NCI-H774 (cell line): ENCODE measurements around the gene DAGLA.

Experiments
- DNase-seq: peaks from one replicate; lab custom pipeline; 2025; lab: John Stamatoyannopoulos, UW

Gene DAGLA

DNA sequence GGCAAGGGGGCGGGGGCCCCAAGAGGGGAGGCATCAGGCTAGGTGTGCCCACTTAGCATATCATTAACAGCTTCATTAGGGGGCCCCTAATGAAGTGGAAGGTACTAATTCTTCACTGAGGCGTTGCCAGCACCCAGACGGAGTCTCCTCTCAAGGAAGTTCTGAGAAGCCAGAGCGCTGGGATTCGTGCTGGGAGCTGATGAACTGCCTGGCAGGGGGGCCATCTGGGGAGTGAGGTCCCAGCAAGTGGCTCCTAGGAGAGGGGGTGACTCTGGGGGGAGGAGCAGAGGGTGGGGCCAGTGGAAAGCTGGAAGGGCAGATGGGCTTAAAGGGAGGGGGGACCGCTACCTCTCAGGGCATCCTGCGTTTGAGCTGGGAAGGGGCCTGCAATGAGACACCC, 29.8 kb downstream of the DAGLA start:
- DNase-seq = no peak

DNA sequence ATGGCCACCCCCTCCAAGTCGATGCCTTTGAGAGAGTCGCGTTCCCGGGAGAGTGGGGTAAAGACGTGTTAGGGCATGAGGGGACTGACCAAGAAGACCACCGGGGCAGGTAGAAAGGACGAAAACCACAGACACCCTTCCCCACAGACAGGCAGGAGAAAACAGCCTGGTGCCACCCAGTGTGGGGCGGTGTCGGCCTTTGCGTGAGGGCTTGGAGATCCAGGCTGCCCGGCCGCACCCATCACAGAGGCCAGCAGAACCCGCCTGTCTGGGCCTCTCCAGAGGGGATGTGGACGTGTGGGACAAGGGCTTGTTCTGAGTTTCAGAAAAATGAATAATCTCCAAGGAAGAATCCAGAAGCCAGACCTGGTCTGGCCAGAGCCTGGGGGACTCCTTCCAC, 30.8 kb downstream of the DAGLA start:
- no peak for DNase-seq

DNA sequence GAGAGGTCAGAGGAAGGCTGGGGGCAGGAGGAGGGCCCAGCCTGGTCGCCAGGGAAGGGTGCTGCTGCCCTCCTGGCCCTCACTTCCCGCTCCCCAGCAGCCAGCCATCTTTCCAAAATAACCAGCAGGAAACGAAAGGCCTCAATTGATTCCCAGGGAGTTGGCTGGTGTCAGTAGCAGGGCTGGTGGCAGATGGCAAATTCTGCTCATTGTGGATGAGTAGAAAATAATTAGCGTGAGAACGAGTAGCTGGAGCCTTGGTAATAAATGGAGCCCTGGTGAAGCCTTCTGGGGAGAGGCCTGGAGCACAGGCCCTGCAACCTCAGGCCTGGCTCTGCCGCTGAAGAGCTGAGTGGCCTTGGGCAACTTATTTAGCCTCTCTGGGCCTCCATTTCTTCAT, 31.3 kb downstream of the DAGLA start:
- DNase-seq = peak; percentile 11

DNA sequence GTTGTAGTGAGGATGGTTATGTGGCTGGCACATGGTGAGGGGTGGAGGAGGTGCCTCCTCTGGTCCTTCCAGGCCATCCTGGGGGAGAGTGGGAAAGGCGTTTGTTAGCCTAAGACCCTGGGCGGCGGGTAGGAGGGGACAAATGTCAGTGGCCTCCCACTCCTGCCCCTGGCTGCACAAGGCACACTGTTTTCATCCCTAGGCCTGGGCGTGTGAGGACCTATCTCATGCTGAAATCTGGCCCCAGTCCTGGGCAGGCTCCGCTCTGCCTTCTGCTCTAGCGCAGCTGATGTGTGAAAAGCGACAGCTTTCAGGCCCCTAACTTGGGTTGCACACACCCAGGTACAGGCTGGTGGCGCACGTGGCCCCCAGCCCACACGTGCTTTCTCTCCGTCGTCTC, 32.1 kb downstream of the DAGLA start:
- DNase-seq = no peak

DNA sequence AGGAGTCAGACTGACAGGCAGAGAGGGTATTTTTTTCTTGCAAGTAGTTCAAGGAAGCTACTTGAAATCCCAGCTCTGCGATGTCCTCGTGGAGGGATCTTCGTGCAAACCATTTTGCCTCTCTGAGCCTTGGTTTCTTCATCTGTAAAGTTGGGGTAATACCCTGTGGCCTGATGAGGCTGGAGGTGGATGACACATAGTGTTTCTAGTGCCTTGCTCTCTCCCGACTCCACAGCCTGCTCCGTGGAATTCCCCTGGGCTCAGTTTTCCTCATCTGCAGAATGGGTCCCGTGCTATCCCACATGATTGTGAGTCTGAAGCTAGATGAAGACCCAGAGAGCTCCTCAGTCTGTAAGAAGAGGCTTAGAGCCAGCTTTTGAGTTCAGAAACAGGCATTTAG, 32.7 kb downstream of the DAGLA start:
- no peak for DNase-seq

DNA sequence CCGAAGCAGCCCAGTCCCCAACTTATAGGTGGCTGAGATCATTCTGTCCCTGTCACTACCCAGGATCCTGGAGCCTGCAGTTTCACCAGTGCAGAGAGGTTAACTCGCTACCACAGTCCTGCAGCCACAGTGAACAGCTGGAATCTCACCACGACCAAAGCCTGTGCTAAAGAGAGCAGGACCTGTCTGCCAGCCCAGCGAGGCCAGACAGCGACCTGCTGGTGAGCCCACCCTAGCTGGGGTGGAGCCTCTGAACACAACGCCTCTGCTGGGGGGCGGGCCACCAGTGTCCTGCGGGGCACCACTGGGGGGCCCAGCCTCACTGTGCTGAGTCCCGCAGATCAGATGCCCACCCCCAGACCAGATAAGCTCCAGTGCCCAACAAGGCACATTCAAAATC, 33.3 kb downstream of the DAGLA start:
- no peak for DNase-seq

DNA sequence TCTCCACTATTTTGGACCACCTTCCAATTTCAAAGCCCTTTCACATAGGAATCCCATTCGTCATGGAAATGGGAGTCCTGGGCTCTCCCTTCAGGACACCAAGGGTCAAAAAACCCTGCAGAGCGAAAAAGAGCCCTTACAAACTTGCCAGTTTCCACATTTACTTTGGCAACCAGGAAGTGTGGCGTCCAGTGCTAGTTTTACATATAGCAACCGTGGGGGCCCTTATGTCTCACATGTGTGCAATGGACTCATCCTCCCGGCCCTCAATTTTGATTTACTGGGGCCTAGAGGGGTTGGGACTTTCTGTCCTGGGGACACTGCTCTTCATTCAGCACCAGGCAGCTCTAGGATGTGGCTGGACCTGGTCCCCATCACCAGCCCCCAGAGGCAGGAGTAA, 33.7 kb downstream of the DAGLA start:
- DNase-seq = no peak

DNA sequence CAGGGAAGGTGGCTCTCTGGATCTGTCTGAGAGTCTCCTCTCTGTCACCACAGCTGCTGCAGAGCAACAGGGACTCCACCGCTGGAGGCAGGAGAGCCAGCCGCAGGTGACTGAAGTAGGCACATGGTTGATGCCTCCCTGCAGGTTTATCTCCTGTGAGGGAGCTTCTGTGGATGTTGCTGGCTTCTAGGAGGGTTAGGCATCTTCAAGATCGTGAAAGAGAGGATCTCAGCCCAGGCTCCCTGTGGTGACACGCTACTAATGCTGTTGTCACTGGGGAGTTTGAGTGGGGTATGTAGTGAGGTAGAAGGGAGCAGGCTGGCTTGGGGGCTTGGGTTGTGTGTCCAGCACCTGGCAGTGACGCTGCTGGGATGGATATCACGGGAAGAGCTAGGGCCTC, 34.1 kb downstream of the DAGLA start:
- DNase-seq = no peak

DNA sequence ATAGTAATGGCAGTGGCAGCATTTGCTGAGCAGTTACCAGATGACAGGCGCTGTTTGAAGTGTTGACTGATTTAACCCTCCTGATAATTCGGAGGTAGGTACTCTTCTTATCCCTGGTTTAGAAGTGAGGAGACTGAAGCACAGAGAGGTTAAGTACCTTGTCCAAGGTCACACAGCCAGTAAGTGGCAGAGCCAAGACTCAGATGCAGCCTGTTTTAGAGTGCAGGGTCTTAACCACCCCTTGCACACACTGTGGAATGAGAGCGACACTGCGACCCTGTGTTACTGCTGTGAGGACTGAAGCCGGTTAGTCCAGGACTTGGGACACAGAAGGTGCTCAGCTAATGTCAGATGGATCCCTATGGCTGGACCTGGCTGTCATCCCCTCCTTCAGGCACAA, 34.7 kb downstream of the DAGLA start:
- DNase-seq = no peak

DNA sequence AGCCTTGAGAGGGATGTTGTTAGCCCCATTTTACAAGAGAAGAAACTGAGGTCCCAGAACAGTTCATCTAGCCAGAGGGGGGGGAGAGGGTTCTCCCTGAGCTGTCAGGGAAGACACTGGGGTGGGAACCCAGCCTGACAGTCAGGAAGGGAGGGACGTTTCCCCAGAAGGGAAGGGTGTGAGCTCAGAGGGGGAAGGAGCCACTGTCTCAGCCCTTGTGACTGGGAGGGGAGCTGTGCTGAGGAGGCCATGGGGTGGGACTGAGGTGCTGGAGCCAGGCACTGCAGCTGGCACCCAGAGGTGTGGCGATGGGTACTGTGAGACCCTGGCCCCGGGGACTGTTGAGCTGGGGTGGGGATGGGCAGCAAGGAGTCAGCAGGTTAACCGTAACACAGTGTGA, 35.7 kb downstream of the DAGLA start:
- no peak for DNase-seq

DNA sequence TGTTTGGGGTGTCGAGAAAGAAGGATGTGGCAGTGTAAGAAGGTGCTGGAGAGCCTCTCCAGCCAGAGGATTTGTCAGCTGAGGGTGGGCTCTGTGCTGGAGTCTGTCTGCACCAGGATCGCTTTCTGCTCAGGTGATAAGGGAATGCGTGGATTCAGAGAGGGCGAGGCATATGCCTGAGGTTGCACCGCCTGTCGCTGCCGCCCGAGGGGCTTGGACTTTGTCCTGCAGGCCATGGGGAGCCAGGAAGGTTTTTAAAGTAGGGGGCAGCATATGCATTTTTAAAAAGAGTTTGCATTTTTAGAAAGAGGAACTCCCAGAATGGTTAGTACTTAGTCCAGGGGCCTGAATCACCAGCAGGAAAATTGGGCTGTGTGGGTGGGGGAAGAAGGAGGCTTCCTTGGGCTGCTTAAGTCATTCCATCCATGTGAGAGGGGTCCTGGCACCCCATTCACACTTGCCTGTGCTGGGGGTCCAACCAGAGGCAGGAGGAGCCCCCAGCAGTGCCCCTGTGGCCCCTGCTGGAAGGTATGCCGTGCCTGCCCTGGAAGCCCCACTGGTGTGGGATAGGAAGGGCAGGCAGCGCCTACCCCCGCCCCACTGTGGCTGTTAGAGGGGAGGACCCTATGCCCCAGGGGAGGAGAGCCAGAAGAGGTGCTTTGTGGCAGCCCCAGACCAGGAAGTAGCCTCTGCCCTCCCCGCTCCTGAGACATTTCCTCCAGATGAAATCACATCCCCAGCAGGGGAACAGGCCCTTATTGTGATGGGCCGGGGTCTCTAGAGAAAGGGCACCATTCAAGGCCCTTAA, 36.5 kb downstream of the DAGLA start:
- DNase-seq = no peak

DNA sequence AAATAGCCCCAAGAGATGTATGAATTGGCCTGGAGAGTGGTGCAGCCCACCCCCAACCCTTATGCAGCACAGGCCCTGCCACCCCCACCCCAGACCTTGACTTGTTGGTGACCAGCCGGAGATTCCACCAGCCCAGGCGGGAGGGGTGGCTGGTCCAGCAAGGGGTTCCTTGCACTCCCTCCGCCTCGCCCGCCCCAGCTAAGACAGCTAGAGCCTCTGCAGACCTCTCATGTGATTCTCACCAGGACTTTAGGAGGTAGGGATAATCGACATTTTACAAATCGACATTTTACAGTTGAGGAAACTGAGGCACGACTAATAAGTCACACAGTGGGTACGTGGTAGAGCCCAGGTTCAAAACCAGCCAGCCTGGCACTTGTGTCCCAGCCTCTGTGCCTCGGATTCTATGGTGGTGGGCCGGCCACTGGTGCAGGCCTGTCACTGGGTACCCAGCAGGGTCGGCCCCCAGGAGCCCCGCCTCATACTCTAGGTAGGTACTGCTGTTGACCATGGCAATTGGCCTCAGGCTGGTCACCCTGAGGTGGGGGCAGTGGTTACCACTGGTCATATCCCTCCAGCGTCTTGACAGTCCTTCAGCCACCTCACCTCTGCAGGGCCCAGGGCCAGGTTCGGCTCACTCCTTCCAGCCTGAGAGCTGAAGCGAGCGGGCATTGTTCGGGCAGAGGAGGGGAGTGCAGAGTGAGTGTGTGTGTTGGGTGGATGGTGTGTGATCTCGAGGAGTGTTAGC, 37.3 kb downstream of the DAGLA start:
- no peak for DNase-seq

DNA sequence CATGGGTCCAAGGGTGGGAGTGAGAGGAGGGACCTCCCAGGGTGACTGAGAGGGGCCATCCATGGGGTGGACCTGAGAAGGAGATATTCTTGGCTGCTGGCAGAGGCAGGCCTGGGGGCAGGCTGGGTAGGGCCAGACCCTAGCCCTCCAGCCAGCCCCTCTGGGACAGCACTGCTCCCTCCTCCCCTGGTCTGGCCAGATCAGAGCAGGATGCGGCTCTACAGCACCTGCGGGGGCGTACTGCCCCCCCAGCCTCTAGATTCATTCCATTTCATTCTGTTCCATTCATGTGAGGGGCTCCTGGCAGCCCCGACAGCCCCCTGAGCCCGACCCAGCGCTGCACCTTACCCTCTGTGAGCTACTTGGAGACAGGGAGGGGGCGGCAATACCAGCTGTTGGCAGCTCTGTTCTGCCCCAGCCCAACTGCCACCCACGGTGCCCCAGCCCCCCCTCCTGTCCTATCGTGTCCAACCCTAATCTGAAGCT, 37.9 kb downstream of the DAGLA start:
- no peak for DNase-seq

DNA sequence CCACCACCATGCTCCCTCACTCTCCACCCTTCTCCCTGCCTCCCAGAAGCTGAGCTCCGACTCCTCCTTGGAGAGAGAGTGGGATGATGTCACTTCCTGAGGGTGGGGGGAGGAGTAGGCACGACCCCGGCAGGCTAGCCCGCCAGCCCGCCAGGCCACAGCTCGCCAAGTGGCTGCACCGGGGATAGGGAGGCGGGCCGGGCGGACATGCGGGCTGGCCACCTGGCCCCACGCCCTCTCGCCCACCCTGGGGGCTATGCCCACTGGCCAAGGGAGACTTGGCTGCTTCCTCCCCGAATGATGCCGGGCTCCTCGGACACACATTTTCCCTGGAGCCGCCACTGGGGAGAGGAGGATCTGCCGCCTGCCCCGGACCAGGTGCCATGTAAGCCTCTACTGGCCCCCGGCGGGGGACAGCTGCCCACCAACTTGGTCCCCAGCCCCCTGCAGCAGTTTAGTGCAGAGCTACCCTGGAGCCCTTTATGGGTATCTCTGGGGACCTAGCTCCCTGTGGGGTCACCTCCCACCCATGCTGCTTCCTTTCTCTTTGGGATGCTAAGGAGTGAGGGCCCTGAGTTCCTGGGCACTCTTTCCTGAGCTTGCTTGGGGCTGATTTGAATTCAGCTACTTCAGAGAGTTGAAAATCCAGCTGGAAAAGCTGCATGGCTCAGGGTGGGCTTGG, 38.6 kb downstream of the DAGLA start:
- DNase-seq = no peak

DNA sequence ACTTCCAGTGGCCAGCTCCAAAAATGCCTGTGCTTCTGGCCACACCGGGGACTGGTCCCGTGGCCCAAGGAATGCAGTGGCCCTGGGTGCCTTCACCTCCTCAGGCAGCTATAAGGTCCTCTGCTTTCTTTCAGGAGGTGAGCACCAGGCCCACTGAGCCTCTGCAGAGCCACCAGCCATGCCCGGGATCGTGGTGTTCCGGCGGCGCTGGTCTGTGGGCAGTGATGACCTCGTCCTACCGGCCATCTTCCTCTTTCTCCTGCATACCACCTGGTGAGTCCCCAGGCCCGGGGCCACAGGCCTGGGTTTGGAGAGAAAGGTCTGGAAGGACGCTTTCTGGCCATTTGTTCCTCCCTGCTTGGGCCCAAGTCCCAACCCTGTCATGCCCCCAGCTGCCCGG, 39.8 kb downstream of the DAGLA start:
- no peak for DNase-seq

DNA sequence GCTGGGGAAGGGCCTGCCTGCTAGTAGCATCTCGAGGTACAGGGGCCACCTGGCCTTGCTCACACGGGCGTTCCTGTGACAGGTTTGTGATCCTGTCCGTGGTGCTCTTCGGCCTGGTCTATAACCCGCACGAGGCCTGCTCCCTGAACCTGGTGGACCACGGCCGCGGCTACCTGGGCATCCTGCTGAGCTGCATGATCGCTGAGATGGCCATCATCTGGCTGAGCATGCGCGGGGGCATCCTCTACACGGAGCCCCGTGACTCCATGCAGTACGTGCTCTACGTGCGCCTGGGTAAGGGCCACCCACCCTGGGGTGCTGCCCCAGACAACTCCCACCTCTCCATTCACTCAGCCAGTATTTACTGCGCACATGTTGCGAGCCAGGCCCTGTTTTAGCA, 40.4 kb downstream of the DAGLA start:
- no peak for DNase-seq

DNA sequence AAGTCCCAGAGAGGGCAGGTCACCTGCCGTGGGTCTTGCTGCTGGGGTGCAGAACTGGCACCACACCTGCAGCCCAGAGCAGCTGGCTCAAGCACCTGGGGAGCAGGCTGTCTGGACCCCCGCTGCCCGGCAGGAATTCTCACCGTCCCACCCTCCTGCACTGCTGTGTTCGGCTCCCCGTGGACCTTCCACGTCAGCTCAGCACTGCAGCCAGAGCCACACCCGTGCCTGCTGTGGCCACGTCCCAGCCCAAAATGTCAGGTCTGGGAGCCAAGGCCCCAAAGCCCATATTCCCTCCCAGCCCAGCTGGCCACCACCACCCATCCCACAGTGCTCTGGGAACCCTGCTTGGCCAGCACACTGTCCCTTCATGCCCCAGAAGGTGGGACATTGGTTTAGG, 44.2 kb downstream of the DAGLA start:
- no peak for DNase-seq

DNA sequence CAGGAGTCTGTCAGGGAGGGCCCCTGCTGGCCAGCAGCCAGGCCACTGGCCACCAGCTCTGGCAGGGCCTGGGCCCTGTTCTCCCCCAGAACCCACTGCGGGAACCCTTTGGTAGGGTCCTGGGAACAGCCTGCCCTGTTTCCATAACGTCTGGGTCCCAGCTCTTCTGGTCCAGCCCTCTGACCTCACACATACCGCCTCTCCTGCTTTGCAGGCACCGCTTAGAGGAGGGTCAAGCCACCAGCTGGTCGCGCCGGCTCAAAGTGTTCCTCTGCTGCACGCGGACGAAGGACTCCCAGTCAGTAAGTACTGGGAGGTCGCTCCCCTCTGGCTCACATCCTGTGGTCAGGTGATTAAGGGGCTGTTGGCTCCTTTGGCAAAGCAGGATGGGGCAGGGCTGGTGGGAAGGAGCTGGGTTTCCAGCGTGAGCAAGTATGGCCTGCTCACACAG, 45.6 kb downstream of the DAGLA start:
- DNase-seq = no peak

DNA sequence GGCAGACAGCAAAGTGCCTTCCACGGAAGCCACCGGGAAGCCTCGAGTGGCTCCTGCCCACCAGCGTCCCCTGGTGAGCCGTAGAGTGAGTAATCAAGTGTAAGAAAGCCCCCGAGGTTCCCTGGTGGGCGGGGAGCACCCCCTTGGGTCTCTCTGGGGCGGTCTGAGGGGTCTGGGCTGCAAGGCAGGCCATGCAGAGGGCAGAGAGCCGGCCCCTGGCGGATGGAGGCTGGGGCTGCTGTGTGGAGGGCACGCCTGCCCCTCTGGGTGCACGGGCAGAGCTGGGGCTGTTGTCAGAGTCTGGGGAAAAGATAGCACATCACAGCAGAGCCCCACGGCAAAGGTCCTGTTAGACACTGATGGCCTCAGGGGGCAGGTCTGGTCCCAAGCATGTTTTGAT, 46.6 kb downstream of the DAGLA start:
- no peak for DNase-seq

DNA sequence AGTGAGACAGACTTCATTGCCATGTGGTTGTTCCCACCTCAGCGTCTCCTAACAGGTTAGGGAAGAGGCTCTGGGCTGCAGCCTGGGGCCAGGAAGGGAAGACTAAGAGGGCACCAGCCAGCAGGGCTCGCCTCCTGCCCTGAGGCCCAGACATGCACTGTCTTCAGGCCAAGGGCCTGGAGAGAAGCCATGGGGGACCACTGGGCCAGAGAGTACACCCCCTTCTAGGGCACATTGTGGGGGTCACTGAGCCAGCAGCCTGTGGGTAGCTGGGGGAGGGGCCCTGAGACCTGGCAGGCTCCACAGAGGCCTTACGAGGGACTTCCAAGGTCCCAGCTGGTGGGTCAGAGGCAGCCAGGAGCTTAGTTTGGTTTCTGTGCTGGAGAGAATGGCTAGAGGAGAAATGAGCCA, 47.2 kb downstream of the DAGLA start:
- no peak for DNase-seq

DNA sequence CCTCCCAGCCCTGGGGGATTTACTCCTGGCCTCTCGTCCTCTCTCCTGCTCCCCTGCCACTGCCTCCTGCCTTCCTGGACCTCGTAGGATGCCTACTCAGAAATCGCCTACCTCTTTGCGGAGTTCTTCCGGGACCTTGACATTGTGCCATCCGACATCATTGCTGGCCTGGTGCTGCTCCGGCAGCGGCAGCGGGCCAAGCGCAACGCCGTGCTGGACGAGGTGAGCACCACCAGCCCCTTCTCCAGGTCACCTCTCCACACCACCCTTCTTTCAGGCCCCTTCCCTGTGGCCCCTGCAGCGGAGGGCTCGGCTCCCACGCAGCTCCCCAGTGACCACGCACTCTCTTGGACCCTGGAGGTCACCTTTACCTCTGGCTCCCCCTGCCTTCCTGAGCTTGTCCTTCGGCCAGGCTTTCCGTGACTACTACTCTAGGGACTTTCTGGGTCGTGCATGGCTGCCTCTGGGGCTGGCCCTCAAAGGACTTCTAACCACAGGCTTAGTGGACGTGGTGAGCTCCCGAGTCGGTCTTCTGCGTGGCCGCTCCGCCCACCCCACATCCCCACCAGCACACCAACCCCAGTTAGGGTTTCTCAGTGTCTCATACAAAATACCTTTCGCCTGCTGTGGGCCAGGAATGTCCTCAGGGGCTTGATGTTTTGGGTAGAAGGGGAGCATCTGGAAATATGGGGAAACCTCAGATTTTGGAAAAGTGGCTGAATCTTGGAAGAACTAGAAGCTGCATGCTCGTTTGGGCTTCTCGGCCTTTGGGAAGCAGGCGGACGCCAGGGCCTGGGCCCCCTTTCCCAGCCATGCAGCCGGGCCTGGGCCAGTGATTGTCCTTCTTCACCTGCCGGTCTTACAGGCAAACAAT, 48.1 kb downstream of the DAGLA start:
- no peak for DNase-seq

DNA sequence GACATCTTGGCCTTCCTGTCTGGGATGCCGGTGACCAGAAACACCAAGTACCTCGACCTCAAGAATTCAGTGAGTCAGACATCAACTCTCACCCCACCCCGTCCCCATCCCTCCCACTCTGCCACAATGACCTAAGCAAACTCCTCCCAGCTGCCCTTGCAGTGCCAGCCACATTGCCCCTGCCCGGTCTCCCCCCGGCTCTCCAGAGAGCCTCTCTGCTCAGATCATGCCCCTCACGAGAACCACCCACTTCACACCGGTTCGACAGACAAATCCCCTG, 48.7 kb downstream of the DAGLA start:
- no peak for DNase-seq
